Renal cortex interstitium (tissue), 11 donors: ENCODE measurements around the gene HIVEP3. TPM values are rescaled to one million over a fixed set of nuclear protein-coding genes. Genes with fewer than 3 reads are reported as not detected.
"Not testable (repeated sequence)": the region's sequence is repeated elsewhere in the genome, so short reads cannot be mapped to it uniquely, and the experiment has no call there.

Experiments used
- DNase-seq, 11 donors: peaks; one replicate each; pipeline ENCODE4 v3.0.0-alpha.2; 2013; ENCODE audit warnings: low read depth in 9 of 11, low spot score in 4 of 11; ENCODE audit errors: extremely low read depth in 1 of 11
- polyA plus RNA-seq, 3 donors: library from polyadenylated mRNA; unstranded; fragments of 120-200 nt; gene quantifications; one replicate each; pipeline ENCODE4 v1.2.1, GENCODE V29; 2013; ENCODE audit not compliant: insufficient read length in 3 of 3

HIVEP3 gene
- polyA plus RNA-seq, 3 donors: 3.4 to 4.6 (median 4.1) TPM

DNA sequence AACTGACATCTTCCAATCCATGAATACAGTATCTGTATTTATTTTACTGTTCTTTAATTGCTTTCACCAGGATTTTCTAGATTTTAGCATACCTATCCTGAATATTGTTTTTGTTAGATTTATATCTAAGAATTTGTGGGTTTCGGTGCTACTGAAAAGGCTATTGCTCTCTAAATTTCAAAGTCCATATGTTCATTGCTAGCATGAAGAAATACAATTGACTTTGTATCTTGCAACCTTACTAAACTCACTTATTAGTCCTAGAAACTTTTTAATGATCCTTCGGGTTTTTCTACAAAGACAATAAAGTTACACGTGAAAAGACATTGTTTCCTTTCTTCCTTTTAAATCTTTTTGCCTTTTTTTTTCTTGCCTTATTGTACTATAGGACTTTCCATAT, 12.9 kb upstream of the HIVEP3 start:
- DNase-seq: no peak

DNA sequence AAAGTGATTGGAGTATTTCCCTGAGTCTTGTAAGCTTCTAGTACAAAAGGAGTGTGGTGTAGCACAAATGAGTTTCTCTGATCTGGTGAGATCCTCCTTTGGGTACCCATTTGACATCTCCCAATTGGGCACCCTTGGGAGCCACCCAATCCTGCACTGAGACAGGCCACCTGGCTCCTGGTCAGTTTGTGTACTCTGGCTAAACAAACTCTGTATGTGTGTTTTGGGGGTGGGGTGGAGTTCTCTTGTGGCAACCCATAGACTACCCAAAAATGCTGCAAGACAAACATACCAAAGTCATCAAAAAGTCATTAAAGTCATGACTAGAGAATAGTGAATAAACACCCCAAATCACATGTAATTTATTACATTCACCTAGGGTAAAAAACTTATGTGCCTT, 8.4 kb upstream of the HIVEP3 start:
- DNase-seq: no peak

DNA sequence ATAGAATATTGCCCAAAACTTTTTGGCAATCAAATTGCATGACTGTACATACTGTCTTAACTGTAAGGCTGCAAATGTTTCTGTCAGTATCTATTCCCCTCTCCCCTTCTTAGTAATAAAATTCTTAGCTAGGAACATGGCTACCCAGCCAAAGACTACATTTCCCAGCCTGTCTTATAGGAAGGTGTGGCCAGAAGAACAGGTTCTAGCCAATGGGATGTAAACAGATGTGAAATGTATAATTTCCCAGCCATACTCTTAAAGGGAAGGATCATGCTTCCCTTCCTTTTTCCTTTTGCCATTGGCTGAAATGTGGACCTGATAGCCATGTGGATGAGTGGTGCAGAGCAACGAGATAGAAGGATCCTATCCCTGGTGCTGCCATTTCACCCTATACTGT, 7.0 kb upstream of the HIVEP3 start:
- no peak for DNase-seq

DNA sequence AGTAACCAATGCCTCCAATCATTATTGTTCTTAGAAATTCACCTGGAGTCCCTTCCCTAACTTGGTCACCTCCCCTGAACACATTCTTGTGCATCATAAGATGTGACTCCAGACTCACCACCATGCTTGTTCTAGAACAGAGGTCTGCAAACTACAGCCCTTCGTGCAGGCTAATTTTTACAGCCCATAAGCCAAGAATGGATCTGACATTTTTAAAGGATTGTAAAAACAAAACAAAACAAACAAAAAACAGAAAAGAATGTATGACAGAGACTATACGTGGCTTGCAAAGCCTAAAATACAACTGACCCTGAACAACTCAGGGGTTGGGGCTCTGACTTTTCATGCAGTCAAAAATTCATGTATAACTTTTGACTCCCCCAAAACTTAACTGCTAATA, 6.2 kb upstream of the HIVEP3 start:
- no peak for DNase-seq

DNA sequence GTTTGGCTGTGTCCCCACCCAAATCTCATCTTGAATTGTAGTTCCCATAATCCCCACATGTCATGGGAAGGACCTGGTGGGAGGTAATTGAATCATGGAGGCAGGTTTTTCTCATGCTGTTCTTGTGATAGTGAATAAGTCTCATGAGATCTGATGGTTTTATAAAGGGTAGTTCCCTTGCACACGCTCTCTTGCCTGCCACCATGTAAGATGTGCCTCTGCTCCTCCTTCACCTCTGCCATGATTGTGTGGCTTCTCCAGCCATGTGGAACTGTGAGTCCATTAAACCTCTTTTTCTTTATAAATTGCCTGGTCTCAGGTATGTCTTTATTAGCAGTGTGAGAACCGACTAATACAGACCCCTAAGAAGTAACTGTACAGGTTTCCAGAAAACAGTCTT, 2.5 kb upstream of the HIVEP3 start:
- not testable (repeated sequence) for DNase-seq

DNA sequence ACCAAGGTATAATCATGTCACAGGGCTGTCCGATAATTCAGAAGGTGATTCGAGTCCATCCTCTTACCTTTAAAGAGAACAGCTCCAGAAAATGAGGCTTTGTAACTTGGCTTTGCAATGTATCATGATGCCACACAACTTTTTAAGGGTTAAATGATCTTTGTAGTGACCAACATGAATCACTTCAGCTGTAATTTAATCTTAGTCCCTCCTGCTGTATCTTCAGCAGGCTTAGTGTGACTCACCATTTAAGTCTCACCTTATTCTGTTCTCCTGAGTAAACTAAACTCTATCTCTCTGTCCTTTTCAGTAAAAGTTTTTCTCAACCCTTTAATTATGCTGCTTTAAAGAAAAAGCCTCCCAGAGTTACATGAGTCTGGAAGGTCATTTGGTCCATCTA, 1.9 kb upstream of the HIVEP3 start:
- DNase-seq: no peak

DNA sequence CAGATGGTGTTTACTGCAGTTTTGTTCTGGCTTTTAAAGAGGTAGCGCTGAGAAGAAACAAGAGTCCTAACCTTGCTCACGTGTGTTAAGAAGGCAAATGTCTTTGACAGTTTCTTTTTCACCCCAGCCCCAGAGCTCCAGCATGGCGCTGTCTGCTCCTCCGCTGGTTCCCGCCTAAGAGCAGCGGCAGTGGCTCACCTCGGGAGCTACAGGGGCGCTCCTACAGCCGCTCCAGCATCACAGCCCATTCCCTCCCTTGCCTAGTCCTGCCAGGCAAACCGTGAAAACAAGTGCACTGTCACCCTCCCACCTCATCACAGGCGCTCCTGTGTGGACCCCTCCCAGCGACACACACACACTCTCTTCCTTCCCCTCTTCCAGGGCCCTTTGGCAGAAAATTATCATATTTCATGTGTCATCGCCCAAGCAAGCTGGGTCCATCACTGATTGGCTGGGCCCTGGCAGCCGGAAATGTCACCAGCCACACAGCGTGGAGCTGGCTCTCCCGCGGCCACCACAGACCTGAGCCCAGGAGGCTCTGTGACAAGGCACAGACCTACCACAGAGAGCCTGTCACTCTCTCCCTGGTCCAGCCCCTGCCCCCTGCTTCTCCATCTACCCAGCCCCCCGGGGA, 1.2 kb upstream of the HIVEP3 start:
- no peak for DNase-seq

DNA sequence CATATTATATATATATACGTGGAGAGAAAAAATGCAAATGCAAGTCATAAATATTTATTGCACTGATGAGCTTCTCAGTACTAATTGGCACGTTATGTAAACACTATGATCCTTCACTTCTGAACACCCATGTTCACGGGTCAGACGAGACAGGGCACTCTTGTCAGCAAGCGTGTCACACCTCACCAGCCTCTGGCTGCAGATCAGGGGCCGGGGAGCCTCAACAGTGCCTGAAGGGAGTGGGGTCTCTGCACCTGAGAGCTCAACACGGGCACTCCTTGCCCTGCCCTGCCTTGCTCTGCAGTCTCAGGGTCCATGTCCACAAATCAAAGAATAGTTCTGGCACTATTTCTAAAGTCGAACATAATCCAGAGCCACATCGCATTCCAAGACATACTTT, 409 bp upstream of the HIVEP3 start:
- DNase-seq: no peak

DNA sequence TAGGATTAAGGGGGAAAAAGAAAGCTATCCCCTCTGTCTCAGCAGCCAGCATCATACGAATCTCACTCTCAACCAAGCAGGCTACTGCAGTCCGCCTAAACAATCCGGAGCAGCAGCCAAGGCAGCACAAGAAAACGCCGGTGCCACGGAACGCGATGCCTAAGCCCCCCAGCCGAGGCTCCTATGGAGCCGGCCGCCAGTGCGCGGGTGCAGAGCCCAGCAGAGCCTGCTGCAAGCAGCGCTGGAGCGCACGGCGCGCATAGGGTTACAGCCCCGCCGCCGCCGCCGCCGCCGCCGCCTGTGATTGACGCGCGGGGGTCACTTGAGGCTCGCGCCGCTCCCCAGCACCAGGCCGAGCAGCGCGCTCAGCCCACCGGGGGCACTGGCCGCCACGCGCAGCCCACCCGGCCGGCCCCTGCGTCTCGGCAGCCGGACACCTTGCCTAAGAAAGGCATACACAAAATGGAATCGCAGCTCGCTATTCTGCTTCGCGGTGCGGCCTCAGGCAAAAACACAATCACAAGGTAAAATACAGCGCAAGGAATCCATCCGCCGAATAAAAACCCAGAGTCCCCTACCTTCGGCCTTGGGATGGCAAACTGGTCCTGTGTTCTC, 780 bp downstream of the HIVEP3 start:
- DNase-seq: peak in 1 of 11 donors; percentile 38

DNA sequence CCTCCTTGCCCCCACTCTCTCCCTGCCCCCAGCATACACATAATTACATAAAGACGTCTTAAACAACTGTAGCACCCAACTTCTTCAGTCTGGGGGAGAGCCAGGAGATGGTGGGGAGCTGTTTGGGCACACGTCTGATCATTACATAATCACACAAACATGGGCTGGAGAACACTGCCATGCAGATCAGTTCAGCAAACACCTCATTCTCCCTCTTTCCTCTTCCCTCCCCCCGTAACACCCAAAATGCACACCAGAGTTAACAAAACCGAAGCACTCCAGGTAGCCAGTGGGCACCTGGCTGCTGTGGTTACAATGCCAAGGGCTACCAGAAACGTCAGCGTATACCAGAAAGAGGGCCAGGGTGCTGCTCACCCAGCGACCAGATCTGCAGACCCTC, 1.6 kb downstream of the HIVEP3 start:
- DNase-seq: no peak

DNA sequence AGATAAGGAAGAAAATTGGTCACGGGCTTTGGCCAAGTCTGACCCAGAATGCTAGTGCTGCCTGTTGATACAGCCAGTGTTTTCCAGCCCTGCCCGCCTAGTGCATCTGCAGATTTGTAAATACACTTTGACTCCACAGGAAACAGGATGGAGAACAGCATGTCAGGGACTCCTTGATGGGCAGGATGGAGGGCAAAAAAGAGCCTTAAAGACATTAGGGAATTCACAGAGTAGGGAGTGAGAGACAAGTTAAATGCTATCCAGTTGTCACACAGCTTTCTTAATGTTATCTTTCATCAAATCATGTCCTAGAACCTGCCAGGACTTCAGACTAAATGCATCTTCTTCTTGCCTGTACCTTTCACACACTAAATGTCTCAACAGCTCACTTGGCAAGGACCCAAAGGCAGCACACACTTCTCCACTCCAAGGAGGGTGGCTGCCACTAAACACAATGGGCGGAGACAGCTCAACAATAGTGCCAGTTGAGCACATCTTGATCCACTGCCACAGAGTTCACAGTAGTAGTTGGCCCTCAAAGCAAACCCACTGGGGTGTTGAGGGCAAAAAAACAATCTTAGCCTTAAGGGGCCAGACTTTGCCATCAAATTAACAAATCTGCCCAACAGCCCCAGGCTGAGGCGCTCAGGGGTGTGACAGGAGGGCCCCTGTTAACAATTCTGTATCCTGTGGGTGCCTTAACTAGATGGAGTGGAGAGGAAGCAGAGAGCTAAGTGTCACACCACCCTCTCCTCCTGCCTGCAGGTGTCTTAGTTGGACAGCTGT, 2.7 kb downstream of the HIVEP3 start:
- DNase-seq: no peak

DNA sequence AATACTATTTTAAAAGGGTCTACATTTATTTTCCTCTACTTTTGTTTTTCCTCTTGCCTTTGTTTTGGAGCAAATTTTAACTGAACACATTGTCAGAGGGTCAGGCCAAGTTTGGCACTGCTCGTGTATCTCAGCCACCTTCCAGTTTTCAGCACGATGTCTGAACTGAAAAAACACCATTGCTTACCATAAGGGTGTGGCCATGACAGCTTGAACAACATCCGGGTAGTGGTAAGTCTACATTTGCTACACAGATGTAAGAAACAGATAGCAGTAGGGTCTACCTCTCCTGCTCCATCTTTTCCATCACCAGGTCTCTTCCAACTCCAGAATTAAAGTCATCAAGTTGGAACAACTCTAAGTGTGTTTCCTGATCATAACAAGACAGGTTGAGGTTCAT, 4.2 kb downstream of the HIVEP3 start:
- no peak for DNase-seq

DNA sequence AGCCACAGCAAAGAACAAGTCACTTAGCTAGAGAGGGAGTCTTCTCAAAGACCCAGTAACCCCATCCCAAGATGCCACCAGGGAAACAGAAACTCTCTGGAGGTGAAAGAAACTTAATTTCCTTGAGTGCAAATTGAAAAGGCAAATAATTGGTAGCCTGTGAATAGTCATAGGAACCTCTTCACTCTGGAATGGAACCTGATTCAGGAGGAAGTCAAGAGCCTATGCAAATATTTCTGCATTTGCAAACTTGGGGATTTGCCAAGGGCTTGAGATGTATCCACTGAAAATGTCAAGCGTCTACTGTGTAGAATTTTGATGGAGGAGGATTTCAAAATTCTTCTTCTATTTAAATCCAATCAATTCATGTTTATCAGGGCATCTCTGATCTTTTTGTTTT, 5.7 kb downstream of the HIVEP3 start:
- DNase-seq: no peak

DNA sequence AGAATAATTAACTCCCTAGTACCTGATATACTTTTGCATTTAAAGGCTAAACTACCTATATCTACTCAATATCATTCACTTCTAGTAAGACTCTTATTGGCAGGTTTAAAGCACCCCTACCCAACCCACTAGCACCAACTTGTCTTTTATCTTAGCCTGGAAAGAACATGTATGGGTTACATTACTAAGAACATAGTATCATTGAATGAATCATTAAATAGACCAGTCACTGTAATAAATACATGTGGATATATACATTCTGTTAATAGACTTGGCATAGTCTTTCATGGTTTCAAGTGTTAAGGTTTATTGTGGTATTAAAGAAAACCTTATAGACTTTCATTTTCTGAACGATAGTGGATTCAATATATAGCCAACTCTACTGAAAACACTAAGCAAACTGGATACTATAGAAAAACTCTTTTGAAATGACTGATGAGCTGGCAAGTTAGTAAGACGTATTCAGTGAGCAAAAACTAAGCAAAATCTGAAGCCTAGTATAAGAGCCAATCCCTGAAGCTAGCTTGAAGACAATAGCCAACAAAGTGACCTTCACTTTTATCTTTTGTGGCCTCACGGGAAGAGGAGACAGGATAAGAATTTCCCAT, 10.3 kb downstream of the HIVEP3 start:
- DNase-seq: no peak

DNA sequence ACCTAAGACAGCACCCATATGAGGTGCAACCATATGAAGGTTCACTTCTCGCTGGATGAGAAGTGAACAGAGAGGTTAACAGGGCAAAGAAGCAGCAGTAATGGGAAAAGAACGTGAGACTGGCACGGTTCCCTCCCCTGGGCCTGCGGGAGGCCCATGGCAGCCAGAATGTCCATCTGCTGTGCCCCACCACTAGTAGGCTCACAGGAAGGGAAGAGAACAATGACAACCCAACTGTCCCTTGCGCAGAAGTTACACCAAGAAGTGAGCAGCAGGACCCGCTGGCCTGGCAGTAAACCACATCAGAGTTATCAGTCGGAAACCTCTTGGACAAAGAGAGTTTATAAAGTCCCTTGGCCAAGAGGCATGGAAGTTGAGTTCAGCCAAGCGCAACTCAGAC, 11.3 kb downstream of the HIVEP3 start:
- DNase-seq: no peak

DNA sequence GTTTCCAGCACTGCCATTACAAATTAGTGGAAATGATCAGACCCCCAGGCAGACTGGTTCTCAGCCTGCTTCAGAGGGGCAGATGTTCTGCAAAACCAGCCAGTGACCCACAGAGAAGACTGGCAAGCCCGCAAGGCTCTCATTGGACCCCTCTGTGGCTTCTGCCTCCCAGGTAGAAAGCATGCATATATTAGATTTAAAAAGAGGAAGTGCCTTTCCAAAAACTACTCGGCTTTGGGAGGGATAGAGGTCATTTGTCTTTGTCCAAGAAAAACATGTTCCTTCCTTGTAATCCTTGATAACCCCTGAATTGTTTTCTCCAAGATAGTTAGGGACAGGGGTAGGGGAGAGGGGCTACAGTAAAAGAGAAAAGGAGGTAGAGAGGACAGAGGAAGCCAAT, 11.8 kb downstream of the HIVEP3 start:
- no peak for DNase-seq

DNA sequence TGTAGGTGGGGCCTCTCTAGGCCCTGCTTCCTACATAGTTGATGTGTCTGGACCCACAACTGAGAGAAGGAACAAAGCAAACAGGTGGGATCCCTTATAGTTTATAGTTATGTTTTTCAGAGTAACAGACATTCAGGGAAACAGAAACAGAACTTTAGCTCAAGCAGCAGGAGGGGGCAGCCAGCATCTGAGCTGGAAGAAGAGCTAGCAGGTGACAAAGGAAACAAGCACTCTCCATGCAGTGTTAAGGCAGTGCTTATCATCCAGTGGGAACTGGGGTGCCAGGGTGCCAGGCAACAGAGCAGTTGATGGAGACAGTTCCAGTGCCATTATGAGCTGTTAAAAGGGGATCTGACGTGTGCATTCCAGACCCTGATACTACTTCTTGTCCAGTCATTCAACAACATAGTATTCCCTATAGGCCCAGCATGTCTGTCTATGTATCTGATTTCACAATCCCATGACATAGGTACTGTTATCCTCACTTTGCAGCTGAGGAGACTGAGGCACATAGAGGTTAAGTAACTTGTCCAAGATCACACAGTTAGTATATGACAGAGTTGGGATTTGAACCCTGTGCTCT, 13.5 kb downstream of the HIVEP3 start:
- no peak for DNase-seq

DNA sequence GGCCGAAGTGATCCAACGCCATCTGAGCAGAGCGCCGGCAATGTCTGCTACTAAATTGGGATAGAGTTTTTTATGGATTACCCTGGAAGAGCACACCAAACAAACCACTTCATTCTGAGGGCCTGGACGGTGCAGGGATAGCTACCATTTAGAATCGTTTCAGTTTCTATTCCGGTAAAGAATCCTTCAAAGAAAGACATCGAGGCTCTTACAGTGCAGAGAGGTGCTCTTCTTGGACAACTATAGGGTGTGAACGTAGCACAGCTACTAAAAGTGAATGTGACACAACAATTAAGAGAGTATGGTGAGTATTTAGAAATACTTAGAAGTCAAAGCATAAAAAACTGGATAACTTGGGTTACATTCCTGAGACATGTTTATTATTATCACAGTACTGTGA, 16.1 kb downstream of the HIVEP3 start:
- no peak for DNase-seq

DNA sequence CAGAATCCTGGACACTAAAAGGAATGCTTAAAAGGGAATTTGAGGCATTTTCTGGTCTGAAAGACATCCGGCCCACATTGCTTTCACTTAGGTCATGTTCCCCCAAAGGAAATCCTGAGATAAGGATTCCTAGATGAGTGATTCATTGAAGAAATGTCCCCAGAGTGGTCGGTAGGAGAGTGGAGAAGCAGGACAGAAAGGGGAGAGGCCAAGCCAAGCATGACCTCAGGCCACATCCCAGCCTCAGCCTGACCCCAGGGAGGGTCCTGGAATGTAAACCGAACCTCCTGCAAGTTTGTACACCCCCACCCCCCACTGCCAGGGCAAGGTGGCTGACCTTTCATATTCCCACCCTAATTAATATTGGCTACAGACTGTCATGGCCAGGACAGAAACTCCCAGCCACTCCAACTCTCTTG, 16.6 kb downstream of the HIVEP3 start:
- peak in 1 of 11 donors; percentile 45 for DNase-seq

DNA sequence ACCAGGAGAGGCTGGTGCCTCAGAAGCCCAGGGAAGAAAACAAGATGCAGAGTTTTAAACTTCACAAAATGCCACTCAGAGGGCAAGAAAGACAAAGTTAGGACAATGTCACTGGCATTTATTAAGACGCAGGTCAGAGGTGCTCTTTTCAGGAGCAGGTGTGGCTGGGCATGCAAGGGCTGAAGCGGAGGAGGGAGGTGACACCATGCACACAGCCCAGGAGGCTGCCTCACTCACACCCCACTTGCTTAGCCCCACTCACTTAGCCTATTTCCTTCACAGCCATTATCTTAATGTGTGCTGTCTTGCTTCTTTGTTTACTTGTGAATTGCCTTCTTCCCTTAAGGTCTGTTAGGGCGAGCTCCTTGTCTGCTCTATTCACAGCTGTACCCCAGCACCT, 17.2 kb downstream of the HIVEP3 start:
- DNase-seq: no peak
